HG03095 (cell line): ENCODE measurements around the gene NCOR2.

ENCODE experiments used
- ATAC-seq: cut with Tn5 transposase; IDR thresholded peaks from one replicate; pipeline ENCODE4 v1.9.1; 2021; ENCODE audit warnings: moderate library complexity; ENCODE audit not compliant: unreplicated experiment

NCOR2 gene

DNA sequence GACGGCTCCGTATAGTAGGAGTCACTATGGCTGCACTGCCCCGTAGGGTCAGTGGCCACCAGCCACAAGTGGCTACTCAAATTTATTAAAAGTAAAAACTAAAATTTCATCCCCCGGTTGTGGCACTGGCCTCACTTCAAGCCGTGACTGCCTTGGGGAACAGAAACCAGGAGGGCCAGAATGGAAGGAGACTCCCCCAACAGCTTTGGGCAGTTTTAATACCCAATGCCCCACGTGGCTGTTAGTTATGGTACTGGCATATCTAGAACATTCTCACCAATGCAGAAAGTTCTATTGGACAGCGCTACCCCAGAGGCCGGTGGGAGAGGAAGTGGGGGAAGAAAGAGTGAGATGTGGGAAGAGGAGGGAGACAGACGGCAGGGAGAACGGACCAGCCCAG is 6.2 kb downstream of the NCOR2 start:
- no peak for ATAC-seq

DNA sequence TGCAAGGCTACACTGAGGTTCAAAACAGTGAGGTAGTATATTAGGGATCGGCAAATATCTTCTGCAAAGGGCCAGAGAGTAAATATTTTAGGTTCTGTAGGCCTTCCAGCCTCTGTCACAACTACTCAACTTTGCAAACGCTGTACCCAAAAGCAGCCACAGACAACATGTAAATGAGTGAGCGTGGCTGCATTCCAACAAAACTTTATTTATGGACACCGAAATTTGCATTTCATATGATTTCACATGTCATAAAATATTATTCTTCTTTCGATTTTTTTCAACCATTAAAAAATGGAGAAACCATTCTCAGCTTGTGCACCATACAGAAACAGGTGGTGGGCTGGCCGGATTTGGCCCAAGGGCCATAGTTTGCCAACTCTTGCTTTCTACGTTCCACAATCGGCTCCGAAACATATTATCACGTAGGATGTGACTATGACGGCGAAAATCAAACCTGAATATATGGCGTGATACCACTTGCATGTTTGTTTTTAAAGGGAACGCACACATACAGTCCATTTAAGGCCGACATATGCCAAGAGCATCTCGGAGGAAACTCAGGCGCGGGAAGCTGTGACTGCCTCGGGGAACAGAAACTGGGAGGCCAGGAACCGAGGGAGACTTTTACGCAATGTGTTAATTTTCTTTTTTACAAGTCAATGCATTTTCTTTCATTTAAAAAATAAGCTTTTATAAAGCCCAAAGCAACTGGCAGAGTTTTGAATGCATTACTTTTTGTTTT is 7.1 kb downstream of the NCOR2 start:
- no peak for ATAC-seq

DNA sequence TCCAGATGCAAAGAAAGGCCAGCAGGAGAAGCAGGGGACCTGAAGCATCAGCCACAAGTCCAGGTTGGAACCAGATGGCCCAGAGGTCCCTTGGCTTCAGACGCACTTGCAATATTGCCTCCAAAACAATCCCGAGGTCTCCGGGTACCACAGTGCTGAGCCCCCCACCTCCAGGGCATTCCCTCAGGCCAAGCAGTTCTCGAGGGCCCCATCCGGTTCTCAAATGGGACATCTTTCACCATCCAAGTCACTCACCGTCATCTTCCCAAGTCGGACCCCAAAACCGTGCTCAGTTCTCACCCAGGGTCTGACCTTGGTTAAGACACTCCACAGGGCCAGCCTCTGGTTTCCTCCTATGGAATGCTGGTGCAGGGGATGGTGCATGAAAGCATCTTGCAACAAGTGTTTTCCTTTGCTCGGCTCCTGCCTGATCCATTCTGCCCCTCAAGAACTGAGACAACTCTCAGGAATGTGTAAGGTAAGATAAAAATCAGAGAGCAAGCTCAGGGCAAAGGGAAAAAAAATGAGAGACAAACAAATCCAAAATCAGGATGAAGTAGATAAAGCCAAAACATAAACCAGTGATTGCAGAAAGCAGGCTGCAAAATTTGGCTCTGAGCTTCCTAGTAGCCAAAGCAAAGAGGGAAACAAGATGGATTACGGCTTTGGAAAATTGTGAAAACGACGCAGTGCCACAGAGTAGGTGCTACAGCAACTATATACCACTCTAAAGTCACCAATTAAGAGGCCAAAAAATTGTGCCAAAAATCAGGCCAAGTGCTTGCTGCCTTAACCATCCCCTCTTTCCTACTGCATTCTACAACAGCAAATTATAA is 8.0 kb downstream of the NCOR2 start:
- ATAC-seq = no peak

DNA sequence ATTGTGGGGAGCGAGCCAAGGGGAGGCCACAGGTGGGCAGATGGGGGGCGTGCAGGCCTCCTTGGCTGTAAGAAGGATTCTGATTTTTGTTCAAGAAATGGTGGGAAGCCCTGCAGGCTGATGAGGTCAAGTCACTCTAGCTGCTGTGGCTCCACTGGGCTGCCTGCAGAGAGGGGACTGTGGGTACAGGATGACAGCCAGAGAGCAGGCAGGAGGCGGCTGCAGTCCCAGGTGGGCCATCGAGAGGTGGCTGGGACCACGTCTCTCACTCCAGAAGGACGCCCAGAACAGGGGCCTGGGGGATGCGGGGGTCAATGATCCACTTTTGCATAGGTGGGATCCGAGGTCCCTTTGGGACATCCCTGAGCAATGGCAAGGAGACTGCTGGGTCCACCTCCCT is 9.1 kb downstream of the NCOR2 start:
- ATAC-seq = no peak

DNA sequence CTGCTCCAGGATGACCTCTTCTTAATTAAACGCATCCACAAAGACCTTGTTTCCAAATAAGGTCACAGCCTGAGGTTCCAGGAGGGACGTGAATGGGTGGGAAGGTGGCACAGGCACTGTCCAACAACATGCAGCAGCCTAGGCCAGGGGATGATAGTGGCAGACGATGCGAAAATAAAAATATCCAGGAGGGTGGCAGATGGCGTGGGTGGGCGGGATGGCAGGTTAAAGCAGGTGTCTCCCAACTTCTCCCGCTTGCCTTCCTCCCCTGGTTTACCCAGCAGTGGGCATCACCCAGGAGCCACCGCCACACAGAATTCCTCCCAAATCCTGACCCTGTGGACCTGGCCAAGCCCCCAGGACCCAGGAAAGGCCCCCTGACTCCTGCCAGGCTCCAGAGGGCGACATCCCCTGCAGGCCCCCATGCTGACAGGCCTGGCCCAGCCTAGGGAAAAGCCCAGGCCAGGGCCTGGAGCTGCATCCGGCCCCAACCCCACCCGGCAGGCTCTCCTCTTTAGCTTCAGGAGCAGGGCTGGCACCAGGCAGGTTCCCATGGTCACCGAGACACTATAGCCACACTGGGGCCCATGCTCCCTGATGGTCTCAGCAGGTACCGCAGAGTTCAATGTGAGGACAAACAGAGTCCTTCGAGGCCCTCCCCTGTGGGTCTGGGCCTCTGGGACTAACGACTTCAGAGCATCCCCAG is 9.7 kb downstream of the NCOR2 start:
- no peak for ATAC-seq

DNA sequence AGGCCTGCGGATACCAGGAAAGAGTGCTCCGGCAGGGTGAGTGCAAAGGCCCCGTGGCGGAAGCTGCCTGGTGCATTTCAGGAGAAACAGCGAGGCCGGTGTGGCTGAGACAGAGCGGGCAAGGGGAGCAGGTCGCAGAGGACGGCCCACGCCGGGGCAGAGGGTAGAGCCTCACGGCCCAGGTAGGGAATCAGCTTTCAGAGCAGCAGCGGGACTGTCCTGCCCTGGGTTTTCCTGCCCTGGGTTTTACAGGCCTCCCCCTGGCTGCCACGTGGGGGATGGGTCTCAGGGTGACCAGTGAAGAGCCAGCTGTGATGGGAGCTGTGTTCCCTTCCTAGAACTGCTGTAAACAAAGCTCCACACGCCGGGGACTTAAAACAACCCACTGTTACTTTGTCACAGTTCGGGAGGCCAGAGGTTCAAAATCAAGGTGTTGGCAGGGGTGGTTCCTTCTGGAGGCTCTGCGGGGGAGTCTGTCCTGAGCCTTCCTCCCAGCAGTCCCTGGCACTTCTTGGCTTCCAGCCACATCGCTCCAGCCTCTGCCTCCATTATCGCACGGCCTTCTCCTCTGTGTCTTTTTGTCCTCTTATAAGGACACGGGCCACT is 10.4 kb downstream of the NCOR2 start:
- no peak for ATAC-seq

DNA sequence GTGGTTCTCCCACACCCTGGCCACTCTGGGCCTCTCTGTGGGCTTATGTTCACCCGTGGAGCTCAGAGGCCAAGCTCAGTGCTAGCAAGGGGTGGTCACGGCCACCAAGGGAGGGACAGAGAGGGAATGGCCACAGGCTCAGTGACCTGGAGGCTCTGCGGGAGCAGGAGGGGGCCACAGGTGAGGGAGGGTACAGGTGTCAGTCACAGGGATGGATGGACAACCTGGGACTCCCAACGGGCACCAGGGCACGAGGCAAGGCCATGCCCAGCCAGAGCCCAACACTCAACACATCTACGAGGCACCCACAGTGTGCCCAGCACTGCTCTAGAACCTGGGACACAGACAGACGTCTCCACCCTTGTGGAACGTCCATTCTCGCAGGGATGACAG is 11.3 kb downstream of the NCOR2 start:
- no peak for ATAC-seq

DNA sequence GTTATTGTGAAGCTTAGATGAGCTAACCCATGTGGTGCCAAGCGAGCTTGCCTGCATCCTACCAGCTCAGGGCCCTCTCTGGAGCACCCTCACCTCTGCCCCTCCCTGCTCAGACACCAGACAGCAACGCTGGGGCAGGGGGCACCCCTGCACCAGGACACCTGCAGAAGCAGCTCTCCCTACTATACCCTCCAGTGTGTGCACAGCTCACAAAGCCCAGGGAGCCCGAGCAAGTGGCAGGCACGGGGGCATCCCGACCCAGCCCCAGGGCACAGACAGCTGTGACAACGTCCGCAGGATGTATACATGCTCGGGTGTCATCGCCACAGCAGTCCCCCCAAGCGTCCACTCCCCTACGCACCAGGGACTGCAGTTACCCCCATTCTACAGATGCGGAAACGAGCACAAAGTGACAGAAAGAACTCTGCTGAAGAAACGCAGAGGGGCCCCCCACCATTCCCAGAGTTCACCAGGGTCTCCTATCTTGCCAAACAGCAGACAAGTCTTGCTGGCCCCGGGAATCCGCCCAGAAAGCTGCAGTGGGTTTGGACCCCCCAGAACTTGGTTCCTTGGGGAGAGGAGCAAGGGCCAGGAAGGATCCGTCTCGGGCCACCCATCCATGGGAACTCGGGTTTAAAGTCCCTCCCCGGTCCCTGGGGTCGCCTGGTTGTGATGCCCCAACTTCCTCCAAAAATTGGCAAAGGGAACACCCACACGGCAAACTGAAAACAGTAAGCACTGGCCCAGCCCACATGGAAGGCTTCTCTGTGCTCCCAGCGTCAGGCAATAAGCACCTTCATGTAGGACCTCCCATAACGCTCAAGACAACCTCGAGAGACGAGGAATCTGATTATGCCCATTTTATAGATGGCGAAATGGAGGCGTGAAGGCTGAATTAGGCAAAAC is 12.0 kb downstream of the NCOR2 start:
- ATAC-seq = no peak

DNA sequence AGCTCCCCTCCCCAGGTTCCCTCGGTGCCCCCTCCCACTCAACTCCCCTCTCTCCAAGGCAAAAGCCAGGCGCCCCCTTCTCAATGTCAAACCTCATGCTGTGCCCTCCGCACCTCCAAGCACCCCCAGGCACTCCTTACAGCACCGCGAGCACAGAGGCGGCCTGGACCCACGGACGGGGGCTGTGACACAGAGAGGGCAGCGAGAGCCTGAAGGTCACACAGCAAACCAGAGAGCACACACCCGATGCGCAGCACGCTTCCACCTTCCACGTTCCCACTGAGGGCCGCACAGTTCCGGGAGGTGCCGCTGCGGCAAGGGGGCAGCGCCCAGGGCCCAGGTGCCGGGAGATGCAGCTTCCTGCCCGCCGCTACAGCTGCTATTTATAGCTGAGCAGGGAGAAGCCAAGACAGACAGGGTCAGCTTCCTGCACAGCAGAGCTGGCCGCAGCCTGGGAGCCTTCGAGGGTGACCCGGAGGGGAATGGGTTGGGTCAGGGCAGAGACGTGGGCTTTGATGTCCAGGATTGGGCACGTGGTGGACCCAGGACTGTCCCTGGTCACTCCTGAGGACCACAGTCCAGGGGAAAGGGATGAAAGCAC is 12.9 kb downstream of the NCOR2 start:
- no peak for ATAC-seq

DNA sequence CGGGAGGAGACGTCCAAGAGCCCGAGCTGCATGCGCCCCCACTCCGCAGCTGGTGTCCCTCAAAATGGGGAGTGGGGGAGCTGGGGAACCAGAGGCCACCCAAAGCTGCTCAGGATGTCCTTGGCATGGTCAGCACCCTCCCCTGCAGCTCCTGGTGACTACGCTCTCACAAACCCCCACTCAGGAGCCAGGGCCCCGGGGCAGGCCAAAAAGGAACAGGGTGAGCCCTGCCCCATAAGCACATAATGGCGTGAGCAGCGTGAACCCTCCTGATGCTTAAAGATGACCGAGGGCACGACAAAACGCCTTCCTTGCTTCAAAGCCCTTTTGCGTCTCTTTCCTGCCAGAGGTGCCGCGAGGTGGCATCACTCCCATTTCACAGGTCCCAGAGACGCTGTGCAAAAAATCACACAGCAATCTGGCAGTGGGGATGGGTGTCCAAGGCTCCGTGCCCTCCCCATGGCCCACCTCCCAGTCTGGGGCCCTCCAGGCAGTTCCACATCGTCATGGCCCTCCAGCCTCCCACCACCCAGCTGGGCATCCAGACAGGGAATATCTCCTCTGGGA is 13.5 kb downstream of the NCOR2 start:
- ATAC-seq = no peak

DNA sequence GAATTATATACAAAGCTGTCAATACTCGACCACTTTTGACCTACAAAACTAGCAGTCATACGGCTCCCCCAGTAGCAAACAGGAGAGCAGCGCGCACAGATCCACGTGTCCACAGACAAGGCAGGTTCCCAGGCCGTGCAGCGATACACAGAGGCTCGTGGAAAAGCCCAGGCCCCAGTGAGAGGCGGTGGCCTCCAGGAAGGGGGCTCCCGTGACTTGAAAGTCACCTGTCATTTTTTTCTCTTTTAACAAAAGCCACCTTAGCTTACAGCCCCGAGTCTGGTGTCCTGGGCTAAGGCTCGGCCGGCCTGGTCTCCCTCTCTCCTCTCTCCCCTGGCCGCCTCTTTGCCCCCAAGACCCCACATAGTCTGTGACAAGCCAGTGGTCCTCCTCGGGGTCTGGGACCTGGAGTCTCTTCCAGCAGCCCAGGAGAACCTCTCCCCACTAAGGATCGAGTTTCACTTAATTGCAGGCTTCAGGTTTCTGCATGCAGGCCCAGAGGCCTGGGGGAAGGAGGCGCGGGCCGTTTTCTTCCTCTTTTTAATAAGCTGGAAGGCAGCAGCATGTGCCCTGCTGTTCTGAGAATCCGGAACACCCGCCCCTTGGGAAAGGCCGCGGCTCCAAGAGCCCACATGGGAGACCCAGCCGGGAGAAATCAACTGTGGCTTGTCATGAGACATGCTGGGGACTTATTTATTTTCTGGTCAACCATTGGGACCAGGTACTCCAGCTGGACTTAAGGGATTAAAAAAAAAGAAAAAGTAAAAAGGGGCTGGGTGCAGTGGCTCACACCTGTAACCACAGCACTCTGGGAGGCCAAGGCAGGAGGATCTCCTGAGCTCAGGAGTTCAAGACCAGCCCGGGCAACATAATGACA is 15.9 kb downstream of the NCOR2 start:
- no peak for ATAC-seq

DNA sequence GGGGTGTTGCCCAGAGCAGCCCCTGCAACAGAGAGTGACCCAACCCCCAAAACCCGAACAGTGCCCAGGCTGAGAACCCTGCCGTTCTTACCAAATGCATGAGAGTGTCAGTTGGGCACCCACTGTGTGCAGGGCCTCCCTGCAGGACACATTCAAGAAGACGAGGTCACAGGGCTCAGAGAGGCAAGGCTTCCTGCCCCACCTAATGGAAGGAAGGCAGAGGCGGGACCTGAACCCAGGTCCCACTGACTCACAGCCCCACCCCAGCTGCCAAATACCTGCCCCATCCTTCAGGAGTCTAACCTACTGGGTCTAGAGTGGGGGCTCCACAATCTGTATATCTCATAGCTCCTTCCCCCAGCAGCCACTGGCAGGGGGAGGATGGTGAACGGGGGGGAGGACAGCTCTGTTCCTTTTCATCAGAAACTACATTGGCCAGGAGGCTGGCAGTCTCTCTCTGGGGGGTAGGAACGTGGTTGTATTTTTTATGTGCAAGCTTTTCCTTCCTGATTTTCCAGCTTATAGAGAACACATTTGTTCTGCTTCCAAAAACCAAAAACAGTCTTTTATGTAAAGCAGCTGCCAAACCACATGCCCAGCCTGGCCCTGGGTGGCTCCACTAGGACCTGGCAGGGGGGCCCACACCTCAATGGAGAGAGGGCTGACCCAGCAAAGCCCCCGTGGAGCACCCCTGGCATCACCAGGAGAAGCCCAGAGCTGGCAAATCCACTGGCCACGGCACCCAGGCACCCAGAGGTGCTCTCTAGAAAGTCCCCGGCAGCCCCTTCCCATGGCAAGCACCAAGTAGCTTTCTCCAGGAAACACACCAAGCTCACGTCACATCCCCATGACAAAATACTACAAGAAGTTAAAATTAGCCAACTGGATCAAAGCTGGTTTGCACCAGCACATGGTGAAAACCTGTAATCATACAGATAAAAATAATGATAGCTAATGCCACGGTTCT is 17.0 kb downstream of the NCOR2 start:
- ATAC-seq = no peak

DNA sequence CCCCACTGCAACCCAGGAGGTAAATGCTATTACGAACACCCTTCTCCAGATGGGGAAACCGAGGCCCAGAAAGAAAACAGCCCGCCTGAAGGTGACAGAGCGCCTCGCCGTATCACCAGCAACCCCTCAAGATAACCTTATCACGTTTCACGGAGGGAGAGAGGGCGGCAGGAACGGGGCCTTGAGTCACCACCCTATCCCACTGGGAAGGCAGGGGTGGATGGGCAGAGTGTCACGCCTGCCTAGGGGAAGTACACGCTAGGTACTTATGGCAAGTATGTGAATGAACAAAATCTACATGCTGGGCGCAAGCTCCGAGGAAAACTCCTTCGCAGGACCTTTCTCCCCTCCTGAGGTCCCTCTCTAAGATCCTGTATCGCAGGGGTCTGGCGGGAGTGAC is 17.8 kb downstream of the NCOR2 start:
- no peak for ATAC-seq

DNA sequence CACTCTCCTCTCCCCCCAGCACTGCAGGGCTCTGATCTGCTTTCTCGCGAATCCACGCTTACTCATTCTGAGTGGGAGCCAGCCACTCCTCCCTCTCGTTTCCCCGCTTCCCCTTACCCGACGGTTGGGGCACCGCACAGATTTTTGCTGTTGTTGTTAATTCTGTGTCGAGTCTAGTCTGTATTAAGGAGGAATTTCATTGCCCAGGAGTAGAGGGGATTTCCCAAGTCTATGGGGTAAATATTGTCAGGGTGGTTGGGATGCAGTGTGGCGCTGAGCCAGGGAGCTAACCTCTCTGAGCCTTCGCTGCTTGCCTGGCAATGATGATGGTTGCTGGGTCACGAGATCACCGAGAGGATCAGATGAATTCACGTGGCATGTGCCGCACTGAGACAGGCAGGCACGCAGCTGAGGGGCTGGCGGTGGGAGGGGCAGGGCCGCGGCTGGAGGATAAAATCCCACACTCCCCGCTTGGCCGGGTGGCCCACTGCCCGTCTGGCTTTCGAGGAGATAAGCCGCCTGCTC is 18.5 kb downstream of the NCOR2 start:
- no peak for ATAC-seq

DNA sequence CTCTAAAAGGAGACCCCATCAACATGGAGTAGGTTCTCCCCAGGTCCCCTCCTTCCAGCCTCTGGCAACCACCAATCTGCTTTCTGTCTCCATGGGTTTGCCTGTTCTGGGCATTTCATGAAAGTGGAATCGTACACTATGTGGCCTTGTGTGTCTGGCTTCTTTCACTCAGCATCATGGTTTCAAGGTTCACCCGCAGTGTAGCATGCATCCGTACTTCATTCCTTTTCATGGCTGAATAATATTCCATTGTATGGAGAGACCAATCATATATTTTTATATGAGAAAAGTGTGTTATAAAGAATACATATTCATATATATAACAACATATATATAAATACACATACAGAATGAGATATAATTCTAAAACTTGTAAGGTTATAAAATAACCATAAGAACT is 19.8 kb downstream of the NCOR2 start:
- no peak for ATAC-seq

DNA sequence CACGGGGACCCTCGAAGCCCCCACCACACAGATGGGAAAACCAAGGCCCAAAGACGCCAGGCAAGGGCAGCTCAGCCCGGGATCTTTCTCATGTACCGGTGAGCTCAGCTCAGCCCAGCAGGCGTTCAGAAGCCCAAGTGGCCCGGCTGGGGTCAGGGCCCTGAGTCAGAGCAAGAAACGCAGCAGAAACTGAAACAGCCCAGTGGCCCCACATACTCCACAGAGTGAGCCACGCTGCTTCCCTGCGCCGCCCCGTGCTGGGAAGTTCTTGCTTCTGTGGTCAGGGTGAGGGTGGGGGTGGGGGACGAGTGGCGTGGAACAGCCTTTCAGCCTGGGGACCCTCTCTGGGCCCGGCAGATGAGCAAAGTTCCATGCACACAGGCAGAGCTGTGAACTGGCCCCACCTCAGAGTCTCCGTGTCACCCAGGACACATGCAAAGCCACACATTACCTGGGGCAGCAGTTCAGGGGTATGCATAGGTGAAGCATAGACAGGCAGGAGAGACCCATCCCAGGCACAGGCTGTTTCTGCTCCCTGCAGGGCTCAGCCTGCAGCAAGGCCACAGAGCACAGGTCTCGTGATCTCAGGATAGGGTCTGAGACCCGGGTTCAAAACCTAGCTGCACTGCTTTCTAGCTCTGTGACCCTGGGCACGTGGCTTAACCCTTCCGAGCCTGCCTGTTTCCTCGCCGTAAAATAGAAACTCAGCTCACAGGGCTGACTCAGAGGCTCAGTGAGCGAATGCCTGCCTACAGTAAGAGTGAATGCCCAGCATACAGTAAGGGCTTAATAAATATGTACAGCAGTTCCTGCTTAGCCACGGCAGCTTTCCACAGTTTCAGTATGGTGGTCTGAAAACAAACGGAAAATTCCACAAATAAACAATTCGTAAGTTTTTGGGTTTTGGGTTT is 21.6 kb downstream of the NCOR2 start:
- peak; percentile 76 for ATAC-seq
